MM.1S (cell line): ENCODE results near the gene SYNDIG1.

Experiments used
- EZH2 ChIP-seq: fragments of 300-600 bp; sonication (generic); optimal IDR thresholded peaks from 2 replicates; pipeline ENCODE3; 2017; ENCODE audit warnings: low read depth, mild to moderate bottlenecking, antibody characterized with exemption, low read length, mixed read lengths
- EZH2phosphoT487 ChIP-seq: fragments of 300-600 bp; sonication (generic); IDR thresholded peaks from 2 replicates; pipeline ENCODE4 v1.6.1; 2018; ENCODE audit warnings: antibody characterized with exemption, low read length
- TF ChIP-seq, protein P1 (sequence below): fragments of 300-600 bp; sonication (generic); IDR thresholded peaks from 2 replicates; pipeline ENCODE4 v1.5.1; 2016; ENCODE audit warnings: antibody characterized with exemption, low read length, mixed read lengths

DNA sequence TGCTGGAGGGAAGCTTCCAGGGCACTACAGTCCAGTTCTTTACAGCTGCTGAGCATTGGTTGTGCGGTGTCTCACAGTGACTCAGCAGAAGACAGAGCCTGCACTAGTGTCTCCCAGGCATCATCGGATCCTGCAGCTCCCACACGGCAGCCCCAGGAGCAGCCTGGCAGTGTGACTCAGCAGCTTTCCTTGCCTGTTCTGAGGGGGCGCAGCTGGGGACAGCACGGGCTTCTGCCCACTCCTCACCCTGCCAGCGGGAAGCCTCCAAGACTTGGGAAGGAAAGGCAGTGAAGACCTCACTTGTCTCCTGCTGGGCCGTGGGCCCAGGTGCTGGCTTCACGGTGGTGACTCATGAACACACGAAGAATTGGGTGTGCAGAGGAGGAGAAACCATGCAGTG, 165.4 kb downstream of the SYNDIG1 start:
- TF ChIP-seq, protein P1, sequence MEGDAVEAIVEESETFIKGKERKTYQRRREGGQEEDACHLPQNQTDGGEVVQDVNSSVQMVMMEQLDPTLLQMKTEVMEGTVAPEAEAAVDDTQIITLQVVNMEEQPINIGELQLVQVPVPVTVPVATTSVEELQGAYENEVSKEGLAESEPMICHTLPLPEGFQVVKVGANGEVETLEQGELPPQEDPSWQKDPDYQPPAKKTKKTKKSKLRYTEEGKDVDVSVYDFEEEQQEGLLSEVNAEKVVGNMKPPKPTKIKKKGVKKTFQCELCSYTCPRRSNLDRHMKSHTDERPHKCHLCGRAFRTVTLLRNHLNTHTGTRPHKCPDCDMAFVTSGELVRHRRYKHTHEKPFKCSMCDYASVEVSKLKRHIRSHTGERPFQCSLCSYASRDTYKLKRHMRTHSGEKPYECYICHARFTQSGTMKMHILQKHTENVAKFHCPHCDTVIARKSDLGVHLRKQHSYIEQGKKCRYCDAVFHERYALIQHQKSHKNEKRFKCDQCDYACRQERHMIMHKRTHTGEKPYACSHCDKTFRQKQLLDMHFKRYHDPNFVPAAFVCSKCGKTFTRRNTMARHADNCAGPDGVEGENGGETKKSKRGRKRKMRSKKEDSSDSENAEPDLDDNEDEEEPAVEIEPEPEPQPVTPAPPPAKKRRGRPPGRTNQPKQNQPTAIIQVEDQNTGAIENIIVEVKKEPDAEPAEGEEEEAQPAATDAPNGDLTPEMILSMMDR: no peak
- TF ChIP-seq EZH2: no peak
- TF ChIP-seq EZH2phosphoT487: no peak
